ENCODE results near the gene ELP5.
A peak's percentile ranks its signal among the peaks of the same experiment; 100 is the strongest.
"Not testable (repeated sequence)": the region's sequence is repeated elsewhere in the genome, so short reads cannot be mapped to it uniquely, and the experiment has no call there.

The ELP5 gene

GRCh38 chr17:7242717-7243452 is 9.1 kb upstream of the ELP5 start:
- Mint-ChIP-seq H3K4me1 (ENCODE audit: low read depth in 2 of 2) (peaks cover 33 to 37% of the 10 kb centered on the region in 2 donors), H3K27me3 (no peaks in the 10 kb centered on the region), H3K27ac (peak overlapping the region; percentile 98 to 99), H3K36me3 (ENCODE audit: insufficient read depth) (peaks cover 76% of the 10 kb centered on the region), H3K4me3 (peak overlapping the region; percentile 99 to 100), H3K9me3 (no peaks in the 10 kb centered on the region)
- peak; percentile 90 to 95 (median 93) for DNase-seq
- peak; percentile 53 for ATAC-seq (replicated peaks)

DNA sequence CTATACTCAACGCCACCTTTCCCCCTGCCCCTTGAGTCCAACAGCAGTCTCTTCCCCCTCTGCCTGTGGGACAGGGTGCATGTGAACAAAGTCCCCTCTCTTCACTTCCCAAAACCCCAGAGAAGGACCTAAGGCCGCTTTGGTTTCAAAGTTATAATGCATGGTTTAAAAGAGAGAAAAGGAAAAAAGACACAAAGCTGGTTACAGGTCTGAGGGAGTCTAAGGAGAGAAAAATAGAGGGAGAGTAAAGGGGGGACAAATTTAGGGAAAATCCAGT is 8.6 kb upstream of the ELP5 start:
- H3K9me3 Mint-ChIP-seq = no peaks in the 10 kb centered on the region
- H3K4me3 Mint-ChIP-seq = peak overlapping the region; percentile 99 to 100
- peaks cover 32 to 37% of the 10 kb centered on the region in 2 donors for H3K4me1 Mint-ChIP-seq (ENCODE audit: low read depth in 2 of 2)
- no peaks in the 10 kb centered on the region for H3K27me3 Mint-ChIP-seq
- DNase-seq (no peak), ATAC-seq (replicated peaks) (no peak)
- H3K36me3 Mint-ChIP-seq (ENCODE audit: insufficient read depth) = peaks cover 76% of the 10 kb centered on the region
- peak overlapping the region; percentile 98 to 99 for H3K27ac Mint-ChIP-seq

DNA sequence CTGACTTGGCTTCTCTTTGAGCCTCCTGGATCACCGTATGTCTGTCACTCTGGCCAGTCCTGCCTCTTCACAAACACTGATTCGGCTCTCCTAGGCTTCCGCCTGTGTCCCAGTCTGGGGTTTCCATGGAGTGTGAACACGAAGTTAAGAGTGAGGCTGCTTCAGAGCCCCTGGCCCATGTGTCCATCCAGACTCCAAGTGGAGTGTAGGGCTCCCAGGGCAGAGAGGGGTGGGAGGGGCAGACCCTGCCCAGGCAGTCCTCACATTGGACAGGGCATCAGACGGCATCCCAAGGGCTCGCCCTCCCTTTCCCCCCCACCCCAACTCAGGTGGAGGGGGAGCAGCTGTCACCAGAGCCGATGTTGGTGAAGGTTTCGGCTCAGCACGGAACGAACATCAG is 8.2 kb upstream of the ELP5 start:
- Mint-ChIP-seq H3K4me1 (ENCODE audit: low read depth in 2 of 2) (peaks cover 34 to 39% of the 10 kb centered on the region in 2 donors), H3K4me3 (peak overlapping the region in 1 of 2 donors; percentile 100), H3K27ac (peak overlapping the region; percentile 98 to 99), H3K36me3 (ENCODE audit: insufficient read depth) (peaks cover 73% of the 10 kb centered on the region)
- not testable (repeated sequence) for H3K27me3 Mint-ChIP-seq; ATAC-seq (replicated peaks); DNase-seq; H3K9me3 Mint-ChIP-seq

- Mint-ChIP-seq H3K9me3 (no peaks in the 10 kb centered on the region), H3K4me3 (no peak overlapping the region), H3K4me1 (ENCODE audit: low read depth in 2 of 2) (peaks cover 28 to 34% of the 10 kb centered on the region in 2 donors), H3K27ac (peak overlapping the region in 1 of 2 donors; percentile 66), H3K27me3 (no peaks in the 10 kb centered on the region), H3K36me3 (ENCODE audit: insufficient read depth) (peaks cover 58% of the 10 kb centered on the region)
- DNase-seq (no peak), ATAC-seq (replicated peaks) (no peak)
Observed at GRCh38 chr17:7246779-7247178, 5.2 kb upstream of the ELP5 start.

DNA sequence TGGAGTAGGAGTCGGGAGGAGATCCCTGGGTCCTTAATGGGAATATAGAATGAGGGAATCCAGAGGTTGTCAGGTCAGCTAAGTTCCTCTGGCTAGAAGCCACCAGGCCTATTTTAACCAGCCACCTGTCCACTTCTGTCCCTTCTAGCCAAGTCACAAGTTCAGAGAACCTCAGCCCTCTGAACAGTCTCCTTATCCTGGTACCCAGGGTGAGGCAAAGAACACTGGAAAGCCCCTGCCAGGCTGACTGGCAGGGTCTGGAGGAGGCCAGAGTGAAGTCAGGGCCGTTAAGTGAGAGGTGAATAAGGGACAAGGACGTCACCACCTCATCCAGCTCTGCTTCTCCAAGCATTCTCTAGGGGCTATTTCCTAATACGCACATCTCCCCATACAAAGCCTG is 3.2 kb upstream of the ELP5 start:
- peaks cover 28 to 33% of the 10 kb centered on the region in 2 donors for H3K4me1 Mint-ChIP-seq (ENCODE audit: low read depth in 2 of 2)
- peak overlapping the region in 1 of 2 donors; percentile 61 for H3K27ac Mint-ChIP-seq

GRCh38 chr17:7249214-7249613 is 2.8 kb upstream of the ELP5 start:
- peak overlapping the region; percentile 19 to 61 for H3K27ac Mint-ChIP-seq
- H3K4me1 Mint-ChIP-seq (ENCODE audit: low read depth in 2 of 2) = peaks cover 28 to 33% of the 10 kb centered on the region in 2 donors
- no peaks in the 10 kb centered on the region for H3K27me3 Mint-ChIP-seq
- DNase-seq (no peak), ATAC-seq (replicated peaks) (no peak)
- H3K36me3 Mint-ChIP-seq (ENCODE audit: insufficient read depth) = peaks cover 50% of the 10 kb centered on the region
- no peaks in the 10 kb centered on the region for H3K9me3 Mint-ChIP-seq
- H3K4me3 Mint-ChIP-seq = peak overlapping the region; percentile 51 to 95

More for the DNA sequence above, 3.2 kb upstream of the ELP5 start:
- H3K27me3 Mint-ChIP-seq = no peaks in the 10 kb centered on the region
- H3K36me3 Mint-ChIP-seq (ENCODE audit: insufficient read depth) = peaks cover 52% of the 10 kb centered on the region
- DNase-seq = no peak
- no peaks in the 10 kb centered on the region for H3K9me3 Mint-ChIP-seq
- H3K4me3 Mint-ChIP-seq = no peak overlapping the region
- ATAC-seq (replicated peaks) = no peak

DNA sequence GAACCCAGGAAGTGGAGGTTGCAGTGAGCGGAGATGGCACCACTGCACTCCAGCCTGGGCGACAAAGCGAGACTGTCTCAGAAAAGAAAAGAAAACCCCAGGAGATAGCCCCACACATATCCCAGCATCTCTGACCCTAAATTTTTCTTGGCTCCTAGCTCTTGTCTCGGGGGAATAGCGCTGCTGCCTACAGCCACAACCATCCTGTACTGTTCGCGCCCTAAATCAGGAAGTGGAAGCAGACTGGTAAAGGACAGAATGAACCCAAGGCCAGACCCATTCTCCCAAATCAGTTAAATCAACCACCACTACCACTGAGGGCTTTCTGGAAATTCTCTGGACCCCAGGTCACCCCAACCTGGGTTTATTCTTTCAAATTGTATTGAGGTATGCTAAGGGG is 2.2 kb upstream of the ELP5 start:
- ATAC-seq (replicated peaks) (no peak), DNase-seq (no peak)
- Mint-ChIP-seq H3K36me3 (ENCODE audit: insufficient read depth) (peaks cover 49% of the 10 kb centered on the region), H3K9me3 (no peaks in the 10 kb centered on the region), H3K27ac (peak overlapping the region in 1 of 2 donors; percentile 94), H3K4me1 (ENCODE audit: low read depth in 2 of 2) (peaks cover 28 to 36% of the 10 kb centered on the region in 2 donors), H3K27me3 (no peaks in the 10 kb centered on the region), H3K4me3 (peak overlapping the region; percentile 94 to 95)

DNA sequence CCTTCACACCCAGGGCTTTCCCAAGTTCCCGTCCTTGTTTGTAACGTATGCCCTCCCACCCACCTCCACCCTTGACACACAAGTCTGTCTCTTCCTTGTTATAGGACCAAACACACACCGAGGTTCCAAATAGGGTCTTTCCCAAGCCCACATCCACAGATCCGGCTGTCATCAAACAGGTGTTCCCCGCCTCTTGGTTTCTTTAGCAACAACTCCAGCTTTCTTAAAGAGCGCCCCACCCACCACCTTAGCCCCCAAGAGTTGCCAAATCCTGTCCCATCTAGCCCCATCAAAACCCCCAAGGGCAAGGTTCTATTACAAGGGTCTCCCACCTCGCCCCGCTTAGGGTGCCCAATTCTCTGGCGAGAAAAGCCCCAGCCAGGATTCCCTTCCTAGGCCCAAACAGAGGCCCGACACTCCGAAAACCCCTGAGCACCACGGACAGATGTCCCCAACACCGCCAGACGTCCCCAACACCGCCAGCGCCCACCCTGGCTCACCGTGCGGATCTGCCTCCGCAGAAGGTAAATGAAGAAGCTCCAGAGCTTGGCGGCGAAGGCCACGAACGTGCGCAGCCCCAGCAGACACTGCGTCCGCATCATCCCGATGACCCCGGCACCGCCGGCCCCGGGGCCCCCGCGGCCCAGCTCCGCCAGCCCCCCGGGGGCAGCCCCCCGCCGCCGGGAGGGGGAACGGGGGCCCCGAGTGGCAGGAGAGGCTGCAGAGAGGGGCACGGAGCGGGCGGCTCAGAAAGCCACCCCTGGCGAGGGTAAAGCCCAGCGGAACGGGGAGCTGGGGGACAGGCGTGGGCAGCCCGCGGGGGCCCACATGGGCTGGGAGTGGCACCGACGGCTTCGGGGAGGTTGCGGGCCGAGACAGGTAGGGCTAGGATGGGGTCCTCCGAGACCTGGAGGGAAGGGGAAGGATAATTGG is 1.1 kb upstream of the ELP5 start:
- peaks cover 28 to 37% of the 10 kb centered on the region in 2 donors for H3K4me1 Mint-ChIP-seq (ENCODE audit: low read depth in 2 of 2)
- ATAC-seq (replicated peaks) = peak; percentile 6
- peaks cover 51% of the 10 kb centered on the region for H3K36me3 Mint-ChIP-seq (ENCODE audit: insufficient read depth)
- no peaks in the 10 kb centered on the region for H3K27me3 Mint-ChIP-seq
- H3K4me3 Mint-ChIP-seq = peak overlapping the region; percentile 94 to 95
- no peaks in the 10 kb centered on the region for H3K9me3 Mint-ChIP-seq
- peak overlapping the region; percentile 99 to 100 for H3K27ac Mint-ChIP-seq
- no peak for DNase-seq

DNA sequence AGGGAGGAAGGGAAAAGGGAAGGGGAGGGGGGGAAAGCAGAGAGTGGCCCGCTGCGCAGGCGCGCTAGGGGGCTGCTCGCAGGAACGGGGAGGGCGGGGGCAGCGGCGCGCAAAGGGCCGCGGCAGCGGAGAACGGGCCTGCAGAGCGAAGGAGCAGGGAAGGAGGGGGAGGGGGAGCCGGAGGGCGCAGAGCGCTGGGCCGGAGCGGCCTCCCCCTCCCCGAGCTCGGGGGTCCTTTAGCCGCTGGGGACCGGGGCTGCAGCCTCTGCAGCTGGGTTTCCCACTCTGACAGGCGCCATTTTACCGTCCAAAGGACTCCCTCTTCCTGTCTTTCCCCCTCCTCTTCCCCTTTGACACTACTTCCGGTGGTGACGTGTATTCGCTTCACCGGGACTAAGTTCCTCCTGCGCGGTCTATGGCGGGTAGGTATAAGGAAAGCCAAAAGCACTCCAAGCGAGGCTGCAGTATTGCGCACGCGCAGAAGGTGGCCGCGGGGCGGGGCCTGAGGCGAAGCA is 297 bp upstream of the ELP5 start, which contains the start of gene CTDNEP1:
TSS of gene CTDNEP1 (minus strand) at position 74 of the 515 bp plus-strand sequence. CDS start 438 bp downstream, outside the sequence.
- Mint-ChIP-seq H3K36me3 (ENCODE audit: insufficient read depth) (peaks cover 50% of the 10 kb centered on the region), H3K4me3 (peak within 1 kb of the TSS; percentile 94 to 95)

GRCh38 chr17:7253082-7253481 is 1.1 kb downstream of the ELP5 start:
- DNase-seq (no peak), ATAC-seq (replicated peaks) (no peak)
- Mint-ChIP-seq H3K4me3 (peak overlapping the region; percentile 94 to 95), H3K36me3 (ENCODE audit: insufficient read depth) (peaks cover 59% of the 10 kb centered on the region), H3K27ac (peak overlapping the region; percentile 99 to 100), H3K4me1 (ENCODE audit: low read depth in 2 of 2) (peaks cover 30 to 37% of the 10 kb centered on the region in 2 donors), H3K27me3 (no peaks in the 10 kb centered on the region), H3K9me3 (no peaks in the 10 kb centered on the region)

More for the DNA sequence above, 297 bp upstream of the ELP5 start, which contains the start of gene CTDNEP1:
- peak; percentile 90 for ATAC-seq (replicated peaks)
- DNase-seq = peak; percentile 98 to 99 (median 99)
- Mint-ChIP-seq H3K4me1 (ENCODE audit: low read depth in 2 of 2) (peaks cover 28 to 37% of the 10 kb centered on the region in 2 donors), H3K27ac (peak within 1 kb of the TSS; percentile 99 to 100), H3K9me3 (no peaks in the 10 kb centered on the region), H3K27me3 (no peaks in the 10 kb centered on the region)

- H3K4me3 Mint-ChIP-seq = no peak overlapping the region
Observed at GRCh38 chr17:7254511-7254910, 2.5 kb downstream of the ELP5 start.

GRCh38 chr17:7256766-7257456 is 4.9 kb downstream of the ELP5 start:
- H3K27me3 Mint-ChIP-seq = peaks cover 0 to 3% of the 10 kb centered on the region in 2 donors
- no peaks in the 10 kb centered on the region for H3K9me3 Mint-ChIP-seq
- no peak for ATAC-seq (replicated peaks)
- no peak for DNase-seq
- H3K36me3 Mint-ChIP-seq (ENCODE audit: insufficient read depth) = peaks cover 52% of the 10 kb centered on the region
- no peak overlapping the region for H3K4me3 Mint-ChIP-seq
- peaks cover 17 to 19% of the 10 kb centered on the region in 2 donors for H3K4me1 Mint-ChIP-seq (ENCODE audit: low read depth in 2 of 2)
- no peak overlapping the region for H3K27ac Mint-ChIP-seq

More at GRCh38 chr17:7254511-7254910, 2.5 kb downstream of the ELP5 start:
- Mint-ChIP-seq H3K4me1 (ENCODE audit: low read depth in 2 of 2) (peaks cover 24 to 28% of the 10 kb centered on the region in 2 donors), H3K9me3 (no peaks in the 10 kb centered on the region), H3K27me3 (no peaks in the 10 kb centered on the region), H3K36me3 (ENCODE audit: insufficient read depth) (peaks cover 55% of the 10 kb centered on the region), H3K27ac (no peak overlapping the region)
- no peak for ATAC-seq (replicated peaks)
- no peak for DNase-seq

All from effector memory CD8-positive, alpha-beta T cell (primary cell).